Stimulated activated CD8-positive, alpha-beta memory T cell treated with anti-CD3 and anti-CD28 coated beads, Interleukin-4, amount 100 ng/mL, for 48 hours (primary cell): Measurements from ENCODE around the gene KLF3.
A peak's percentile ranks its signal among the peaks of the same experiment; 100 is the strongest.

Source experiments
- DNase-seq: peaks from one replicate; pipeline ENCODE4 v3.0.0-alpha.2; 2020

Gene KLF3

DNA sequence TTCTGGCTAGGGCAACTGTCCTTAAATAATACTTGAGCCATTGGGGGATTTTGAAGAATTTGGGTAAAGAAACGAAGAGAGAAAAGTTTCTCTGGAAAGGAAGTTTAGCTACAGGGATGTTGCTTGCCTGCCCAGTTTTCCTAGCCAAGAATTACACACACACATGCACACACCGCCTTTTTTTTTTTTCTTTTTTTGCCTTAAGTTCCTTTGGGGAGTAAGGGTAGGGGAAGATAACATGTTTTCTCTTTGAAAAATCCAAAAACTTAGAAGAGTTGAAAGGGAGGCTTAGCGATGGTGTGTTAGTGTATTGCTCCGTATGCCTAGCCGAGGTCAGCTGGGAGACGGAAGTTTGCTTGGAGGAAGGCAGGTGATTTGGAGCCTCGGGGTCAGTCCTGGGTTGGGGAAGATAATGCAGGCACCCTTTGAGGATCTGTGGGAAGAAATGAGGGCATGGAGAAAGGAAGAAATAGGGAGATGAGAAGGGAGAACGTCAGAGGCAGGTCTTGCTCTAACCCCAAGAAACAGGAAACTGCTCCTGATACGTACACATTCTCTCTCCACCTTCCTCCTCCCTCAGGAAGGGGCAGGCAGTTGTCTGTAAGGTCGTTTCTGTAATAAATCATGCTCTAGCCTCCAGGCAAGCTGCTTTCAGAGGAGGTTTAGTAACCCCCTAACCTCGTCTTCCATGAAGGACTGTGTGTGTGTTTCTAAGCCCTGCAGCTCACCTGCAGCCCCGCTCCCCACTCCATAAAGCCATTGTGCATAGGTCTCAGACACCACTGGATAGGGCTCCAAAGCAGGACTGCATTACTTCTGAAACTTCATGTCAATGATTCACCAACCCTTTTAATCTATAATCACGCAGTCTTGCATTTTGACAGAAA, 10.5 kb downstream of the KLF3 start:
- no peak for DNase-seq

GRCh38 chr4:38675146-38676121, 11.4 kb downstream of the KLF3 start:
- peak; percentile 91 for DNase-seq

DNA sequence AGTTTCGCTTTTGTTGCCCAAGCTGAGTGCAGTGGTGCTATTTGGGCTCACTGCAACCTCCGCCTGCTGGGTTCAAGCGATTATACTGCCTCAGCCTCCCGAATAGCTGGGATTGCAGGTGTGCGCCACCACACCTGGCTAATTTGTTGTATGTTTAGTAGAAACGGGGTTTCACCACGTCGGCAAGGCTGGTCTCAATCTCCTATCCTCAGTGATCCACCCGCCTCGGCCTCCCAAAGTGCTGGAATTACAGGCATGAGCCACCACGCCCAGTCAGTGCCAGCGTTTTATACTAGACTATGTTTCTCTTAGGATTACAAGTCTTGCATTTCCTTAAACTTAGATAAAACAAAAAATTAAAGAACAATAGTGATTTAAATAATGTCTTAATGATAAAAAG, 13.0 kb downstream of the KLF3 start:
- DNase-seq: no peak

GRCh38 chr4:38677441-38677840, 13.4 kb downstream of the KLF3 start:
- DNase-seq: no peak

DNA sequence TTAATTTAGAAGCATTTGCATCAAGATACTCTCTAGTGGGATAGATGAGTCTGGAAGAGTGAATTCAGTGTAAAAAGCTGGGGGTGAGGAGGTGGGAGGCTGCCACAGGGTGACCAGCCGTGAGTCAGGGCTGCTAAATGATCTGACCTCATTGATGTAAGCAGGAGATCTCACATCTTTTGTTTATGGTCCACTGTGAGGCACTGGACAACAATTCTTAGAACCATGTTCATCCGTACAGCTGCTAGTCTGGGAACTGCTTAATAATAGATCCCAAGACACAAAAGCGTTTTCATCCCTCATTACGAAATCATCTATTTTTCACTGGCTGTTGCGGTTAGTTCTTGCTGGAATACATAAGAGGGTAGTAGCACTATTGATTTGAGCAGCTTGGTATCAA, 14.1 kb downstream of the KLF3 start:
- DNase-seq: no peak

GRCh38 chr4:38679921-38680320, 15.9 kb downstream of the KLF3 start:
- no peak for DNase-seq

DNA sequence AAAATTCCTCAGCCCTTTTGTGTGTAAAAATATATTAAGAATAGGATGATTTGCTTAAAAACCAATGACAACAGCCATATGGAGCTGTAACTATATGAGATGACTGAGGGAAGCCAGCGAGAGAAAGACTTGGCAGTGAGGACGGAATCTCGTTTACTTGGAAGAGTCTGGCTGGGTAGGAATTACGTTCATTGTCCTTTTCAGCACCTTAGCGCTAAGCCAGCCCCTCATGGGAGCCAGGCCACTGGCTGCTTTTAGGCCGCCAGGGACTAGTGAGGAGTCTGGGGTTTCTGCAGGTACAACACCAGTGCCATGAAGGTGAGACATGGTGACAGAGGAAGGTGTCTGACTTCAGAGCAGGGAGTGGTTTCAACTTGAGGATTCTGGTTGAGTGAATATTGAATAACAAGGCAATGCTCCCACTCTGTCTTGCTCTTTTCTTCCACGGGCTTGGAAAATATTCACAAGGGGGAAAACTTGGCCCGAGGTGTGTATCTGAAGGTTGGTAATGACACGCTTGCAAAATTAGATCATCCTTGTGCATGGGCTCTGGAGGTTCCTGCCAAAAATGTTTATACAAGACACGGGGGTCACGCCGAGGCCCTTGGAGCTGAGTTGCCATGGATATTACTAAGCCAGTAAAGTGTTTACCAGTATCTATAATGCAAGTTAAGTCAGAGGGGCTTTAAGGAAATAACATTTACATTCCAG, 17.4 kb downstream of the KLF3 start:
- DNase-seq: no peak

- no peak for DNase-seq
Observed at GRCh38 chr4:38682336-38682735, 18.3 kb downstream of the KLF3 start.

DNA sequence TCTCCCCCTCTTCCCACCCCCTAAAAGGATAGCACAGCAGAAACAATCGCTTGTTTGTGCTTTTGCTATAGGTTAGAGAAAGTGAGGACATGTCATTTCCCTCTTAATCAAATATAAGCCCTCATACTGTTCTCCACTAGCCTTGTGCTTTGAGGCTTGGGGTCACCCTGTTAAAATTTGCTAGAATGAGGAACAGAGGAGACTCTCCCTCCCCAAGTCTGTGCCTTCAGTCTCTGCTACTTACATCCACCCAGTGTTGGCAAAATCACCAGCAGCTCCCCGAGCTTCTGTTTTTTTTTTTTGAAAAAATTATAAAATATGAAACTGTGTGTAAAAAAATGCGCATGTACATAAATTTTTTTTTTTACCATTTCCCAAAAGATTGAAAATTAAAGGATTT, 19.3 kb downstream of the KLF3 start:
- DNase-seq: no peak

GRCh38 chr4:38684271-38684670, 20.3 kb downstream of the KLF3 start:
- DNase-seq: no peak

DNA sequence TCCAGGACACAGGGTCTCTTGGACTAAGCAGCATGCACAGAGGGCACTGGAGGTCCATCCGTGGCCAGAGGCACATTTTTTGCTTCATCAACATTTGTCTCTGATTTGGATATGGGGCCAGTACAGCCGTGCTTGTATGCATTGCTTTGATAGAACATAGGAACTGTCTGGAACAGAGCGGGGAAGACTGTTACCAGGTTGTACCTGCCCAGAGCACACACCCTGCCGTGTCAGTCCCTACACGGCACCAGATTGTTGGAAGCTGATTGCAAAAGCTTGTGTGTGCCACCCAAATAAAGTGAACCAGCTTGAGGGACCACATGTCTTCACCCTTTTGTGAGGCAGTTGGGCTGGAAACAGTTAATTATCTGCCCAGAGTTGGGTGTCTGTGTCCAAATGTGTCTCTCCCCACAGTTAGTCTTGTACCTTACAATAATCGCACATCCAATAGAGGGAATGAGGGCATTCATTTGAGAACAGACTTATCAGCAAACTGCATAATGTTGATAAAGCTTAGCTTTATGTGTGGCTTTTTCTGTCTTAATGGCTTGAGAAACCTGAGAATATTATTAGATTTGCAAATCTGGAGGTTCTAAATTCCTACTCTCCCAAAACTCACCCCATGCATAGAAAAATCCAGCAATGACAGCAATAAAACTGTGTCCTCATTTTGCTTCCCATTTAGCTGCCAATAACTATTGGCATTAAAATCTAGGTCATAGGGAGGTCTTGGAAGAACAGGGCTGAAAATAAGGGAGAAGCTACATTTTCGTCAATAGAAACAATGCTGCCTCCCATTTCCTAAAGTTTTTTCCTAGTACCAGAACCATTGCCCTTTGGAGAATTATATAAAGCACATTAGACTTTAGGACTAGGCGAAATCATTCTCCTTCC, 21.2 kb downstream of the KLF3 start:
- DNase-seq: no peak

DNA sequence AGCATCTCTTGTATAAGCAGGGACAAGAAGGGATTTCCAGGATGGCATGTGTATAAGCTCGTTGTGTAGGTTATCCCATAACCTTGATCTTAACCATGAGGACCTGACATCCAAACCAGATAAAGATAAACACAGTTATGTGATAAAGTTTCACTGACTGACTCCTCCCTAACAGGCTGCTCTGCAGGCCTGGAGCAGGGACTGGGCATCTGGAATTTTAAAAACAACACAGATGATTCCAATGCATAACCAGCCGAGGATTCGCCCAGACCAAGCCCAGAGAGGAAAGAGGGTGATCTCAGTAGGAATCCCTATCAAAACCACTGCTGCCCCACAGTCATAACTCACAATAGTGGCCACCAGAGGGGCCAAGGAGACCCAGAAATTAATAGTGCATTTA, 22.7 kb downstream of the KLF3 start:
- DNase-seq: no peak

DNA sequence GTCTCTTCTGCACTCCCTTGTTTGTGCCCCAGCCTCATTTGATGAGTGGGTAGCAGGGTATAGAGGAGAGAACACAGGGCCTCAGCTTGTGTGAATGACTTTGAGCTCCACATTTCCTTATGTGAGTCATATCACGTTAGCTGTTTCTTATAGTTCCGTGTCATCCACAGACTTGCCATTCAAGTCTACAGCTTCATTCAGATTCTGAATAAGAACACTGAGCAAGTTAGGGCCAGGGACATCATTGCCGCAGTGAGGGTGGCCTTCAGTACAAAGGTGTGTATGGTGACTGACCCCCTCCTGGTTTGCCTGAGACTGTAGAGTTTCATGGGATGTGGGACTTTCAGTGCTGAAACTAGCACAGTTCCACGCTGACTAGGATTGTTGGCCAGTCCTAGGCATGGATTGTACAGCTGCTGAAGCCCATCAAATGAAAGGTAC, 23.6 kb downstream of the KLF3 start:
- no peak for DNase-seq

GRCh38 chr4:38688676-38689355, 24.8 kb downstream of the KLF3 start:
- DNase-seq: no peak

GRCh38 chr4:38691251-38692008, 27.4 kb downstream of the KLF3 start:
- DNase-seq: no peak

GRCh38 chr4:38692421-38692820, 28.4 kb downstream of the KLF3 start:
- DNase-seq: no peak

GRCh38 chr4:38693569-38693968, 29.6 kb downstream of the KLF3 start:
- no peak for DNase-seq

GRCh38 chr4:38694330-38694729, 30.3 kb downstream of the KLF3 start:
- no peak for DNase-seq

- DNase-seq: no peak
Observed at GRCh38 chr4:38695809-38696208, 31.8 kb downstream of the KLF3 start.

DNA sequence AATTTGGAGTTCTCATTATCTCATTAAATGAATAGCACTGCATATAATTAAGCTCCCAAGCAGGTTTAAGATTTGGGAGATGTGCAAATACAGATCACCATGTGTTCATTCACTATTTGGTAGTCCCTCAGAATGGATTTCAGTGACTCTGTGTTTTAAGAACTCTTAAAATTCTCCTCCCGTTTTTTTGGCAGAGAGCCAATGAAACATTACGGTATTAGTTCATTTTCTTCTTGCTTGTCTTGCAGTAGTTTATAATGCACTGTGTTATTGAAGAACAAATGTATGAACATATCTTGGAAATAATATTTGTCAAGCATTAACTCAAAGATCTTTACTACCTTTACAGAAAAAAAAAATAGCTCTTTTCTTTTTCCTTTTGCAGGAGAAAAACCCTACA, 32.7 kb downstream of the KLF3 start:
- no peak for DNase-seq

DNA sequence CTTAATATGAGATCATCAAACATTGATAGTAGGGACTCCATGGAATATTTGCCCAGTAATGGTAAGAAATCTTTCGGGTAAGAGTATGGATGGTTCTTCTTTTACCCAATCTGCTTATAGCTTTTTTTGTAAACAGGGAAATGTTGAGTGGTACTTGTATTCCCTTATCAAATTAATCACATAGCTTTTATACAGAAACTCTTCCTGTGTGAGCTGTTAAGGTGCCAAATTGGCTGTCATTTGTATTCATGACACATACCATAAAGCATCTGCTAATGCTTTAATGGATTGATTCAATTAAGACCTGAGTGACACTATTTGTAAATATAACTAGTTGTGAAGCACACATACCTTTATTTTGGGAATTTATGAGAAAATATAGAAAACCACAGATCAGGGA, 34.2 kb downstream of the KLF3 start:
- DNase-seq: no peak
